Stomach smooth muscle (tissue), 2 donors: ENCODE measurements around the gene HIF3A.

Source experiments
- H3K27ac ChIP-seq: one replicate; pipeline ENCODE4 v1.7.0; 2013; ENCODE audit warnings: mild to moderate bottlenecking, low read length, inconsistent platforms
- H3K27me3 ChIP-seq, 2 donors: one replicate each; pipeline ENCODE4 v1.7.0; 2013; ENCODE audit warnings: low read length in 2 of 2; ENCODE audit not compliant: insufficient read depth in 2 of 2, control insufficient read depth in 1 of 2
- H3K36me3 ChIP-seq, 2 donors: one replicate each; pipeline ENCODE4 v1.7.0; 2013; ENCODE audit warnings: low read length in 2 of 2; ENCODE audit not compliant: control insufficient read depth in 2 of 2, insufficient read depth in 2 of 2
- H3K4me1 ChIP-seq: one replicate; pipeline ENCODE4 v1.7.0; 2013; ENCODE audit warnings: low read length; ENCODE audit not compliant: control insufficient read depth, insufficient read depth
- H3K4me3 ChIP-seq, 2 donors: one replicate each; pipeline ENCODE4 v1.7.0; 2013; ENCODE audit warnings: low read length in 2 of 2
- H3K9ac ChIP-seq, 2 donors: one replicate each; pipeline ENCODE4 v1.7.0; 2013; ENCODE audit warnings: low read length in 2 of 2, mild to moderate bottlenecking in 1 of 2
- H3K9me3 ChIP-seq, 2 donors: one replicate each; pipeline ENCODE4 v1.7.0; 2013; ENCODE audit warnings: low read length in 2 of 2; ENCODE audit not compliant: control insufficient read depth in 2 of 2
- donor health status: healthy.
- donor health status: Pancreatic carcinoma.

Gene HIF3A

GRCh38 chr19:46357846-46358583 lies 61.2 kb downstream of the HIF3A start:
- H3K4me1 ChIP-seq, result no peaks in the 10 kb centered on the region
- H3K36me3 ChIP-seq, result peaks cover 25 to 33% of the 10 kb centered on the region in 2 donors
- no peaks in the 10 kb centered on the region for H3K9me3 ChIP-seq
- H3K4me3 ChIP-seq, result no peak overlapping the region
- no peaks in the 10 kb centered on the region for H3K27me3 ChIP-seq
- no peak overlapping the region for H3K27ac ChIP-seq
- H3K9ac ChIP-seq, result no peak overlapping the region

- H3K27me3 ChIP-seq, result no peaks in the 10 kb centered on the region
- no peak overlapping the region for H3K27ac ChIP-seq
- no peak overlapping the region for H3K4me3 ChIP-seq
- H3K9me3 ChIP-seq, result no peaks in the 10 kb centered on the region
- H3K4me1 ChIP-seq, result no peaks in the 10 kb centered on the region
- no peak overlapping the region for H3K9ac ChIP-seq
- H3K36me3 ChIP-seq, result peaks cover 17% of the 10 kb centered on the region in 2 donors
Observed at GRCh38 chr19:46361915-46362314, 65.1 kb downstream of the HIF3A start.

GRCh38 chr19:46364359-46364758 lies 67.5 kb downstream of the HIF3A start:
- Histone ChIP-seq H3K36me3 (peaks cover 17 to 18% of the 10 kb centered on the region in 2 donors), H3K9ac (no peak overlapping the region), H3K4me3 (no peak overlapping the region), H3K4me1 (no peaks in the 10 kb centered on the region), H3K27ac (no peak overlapping the region), H3K27me3 (no peaks in the 10 kb centered on the region), H3K9me3 (no peaks in the 10 kb centered on the region)

- Histone ChIP-seq H3K9ac (no peak overlapping the region), H3K4me1 (no peaks in the 10 kb centered on the region), H3K36me3 (peaks cover 17 to 20% of the 10 kb centered on the region in 2 donors), H3K4me3 (no peak overlapping the region), H3K27ac (no peak overlapping the region), H3K27me3 (no peaks in the 10 kb centered on the region), H3K9me3 (no peaks in the 10 kb centered on the region)
Observed at GRCh38 chr19:46365561-46365960, 68.7 kb downstream of the HIF3A start.

- no peaks in the 10 kb centered on the region for H3K4me1 ChIP-seq
- H3K9me3 ChIP-seq, result no peaks in the 10 kb centered on the region
- no peak overlapping the region for H3K27ac ChIP-seq
- H3K9ac ChIP-seq, result no peak overlapping the region
- H3K4me3 ChIP-seq, result no peak overlapping the region
- H3K36me3 ChIP-seq, result peaks cover 17 to 20% of the 10 kb centered on the region in 2 donors
- no peaks in the 10 kb centered on the region for H3K27me3 ChIP-seq
Observed at GRCh38 chr19:46366620-46367292, 69.9 kb downstream of the HIF3A start.

GRCh38 chr19:46367426-46367825 lies 70.6 kb downstream of the HIF3A start:
- H3K4me3 ChIP-seq, result no peak overlapping the region
- H3K9me3 ChIP-seq, result no peaks in the 10 kb centered on the region
- peaks cover under 1% of the 10 kb centered on the region for H3K4me1 ChIP-seq
- H3K27ac ChIP-seq, result no peak overlapping the region
- H3K9ac ChIP-seq, result no peak overlapping the region
- H3K27me3 ChIP-seq, result no peaks in the 10 kb centered on the region
- H3K36me3 ChIP-seq, result peaks cover 17 to 20% of the 10 kb centered on the region in 2 donors

GRCh38 chr19:46368116-46368515 lies 71.3 kb downstream of the HIF3A start:
- Histone ChIP-seq H3K27me3 (no peaks in the 10 kb centered on the region), H3K4me3 (no peak overlapping the region), H3K36me3 (peaks cover 17 to 20% of the 10 kb centered on the region in 2 donors), H3K9me3 (no peaks in the 10 kb centered on the region), H3K4me1 (peaks cover 7% of the 10 kb centered on the region), H3K9ac (no peak overlapping the region), H3K27ac (no peak overlapping the region)

GRCh38 chr19:46369817-46370216 lies 73.0 kb downstream of the HIF3A start:
- H3K27ac ChIP-seq, result no peak overlapping the region
- H3K9ac ChIP-seq, result no peak overlapping the region
- H3K4me1 ChIP-seq, result peaks cover 21% of the 10 kb centered on the region
- H3K27me3 ChIP-seq, result no peaks in the 10 kb centered on the region
- no peaks in the 10 kb centered on the region for H3K9me3 ChIP-seq
- peaks cover 10 to 14% of the 10 kb centered on the region in 2 donors for H3K36me3 ChIP-seq
- H3K4me3 ChIP-seq, result no peak overlapping the region

- H3K9ac ChIP-seq, result no peak overlapping the region
- H3K9me3 ChIP-seq, result no peaks in the 10 kb centered on the region
- H3K27ac ChIP-seq, result no peak overlapping the region
- no peaks in the 10 kb centered on the region for H3K27me3 ChIP-seq
- no peak overlapping the region for H3K4me3 ChIP-seq
- peaks cover 13 to 15% of the 10 kb centered on the region in 2 donors for H3K36me3 ChIP-seq
- H3K4me1 ChIP-seq, result peaks cover 21% of the 10 kb centered on the region
Observed at GRCh38 chr19:46371371-46371901, 74.6 kb downstream of the HIF3A start.

- peak overlapping the region; percentile 26 to 58 for H3K9ac ChIP-seq
- peaks cover 21% of the 10 kb centered on the region for H3K4me1 ChIP-seq
- H3K4me3 ChIP-seq, result peak overlapping the region in 1 of 2 donors; percentile 15
- peak overlapping the region; percentile 76 for H3K27ac ChIP-seq
- H3K9me3 ChIP-seq, result no peaks in the 10 kb centered on the region
- H3K36me3 ChIP-seq, result peaks cover 13 to 14% of the 10 kb centered on the region in 2 donors
- H3K27me3 ChIP-seq, result no peaks in the 10 kb centered on the region
Observed at GRCh38 chr19:46372901-46373490, 76.2 kb downstream of the HIF3A start.
